ENCODE measurements around the gene MARCHF3. TPM values are rescaled to one million over a fixed set of nuclear protein-coding genes. Genes with fewer than 3 reads are reported as not detected.

Gene MARCHF3
- polyA plus RNA-seq, 3 donors, result 2.8 to 37.9 (median 29.9) TPM

DNA sequence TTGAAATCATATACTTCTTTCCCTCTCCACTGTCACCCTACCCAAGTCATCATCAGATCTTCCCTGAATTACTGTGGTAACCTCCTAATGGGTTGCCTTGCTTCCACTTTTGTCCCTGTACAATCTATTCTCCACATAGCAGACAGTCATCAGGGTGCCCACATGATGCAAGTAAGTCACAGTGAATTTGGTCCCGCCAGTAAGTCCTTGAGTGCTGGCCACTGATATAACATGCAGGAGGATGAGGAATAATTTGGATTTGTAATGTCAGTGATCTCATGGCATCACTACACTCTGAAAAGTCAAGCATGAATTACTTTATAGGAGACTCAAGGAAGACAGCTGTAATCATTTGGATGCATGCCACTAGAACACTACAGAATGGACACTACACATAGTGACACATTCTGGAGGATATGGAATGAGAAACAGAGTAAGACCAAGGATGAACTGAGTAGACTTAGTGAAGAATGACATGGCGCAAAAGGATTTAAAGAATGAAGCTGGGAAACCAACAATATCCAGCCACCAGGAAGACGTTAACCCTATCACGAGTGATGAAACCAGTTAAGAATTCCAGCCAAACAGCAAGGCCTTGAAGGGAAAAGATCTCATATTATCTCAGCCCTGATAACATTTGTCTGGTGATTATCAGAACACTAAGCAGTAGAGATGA lies 28.6 kb downstream of the MARCHF3 start:
- no peak overlapping the region for H3K27ac ChIP-seq (ENCODE audit: low read depth, low read length)
- WGBS, 3 donors, result 61 to 78% (median 71%) methylated on average over 4 of the region's 4 CpGs

DNA sequence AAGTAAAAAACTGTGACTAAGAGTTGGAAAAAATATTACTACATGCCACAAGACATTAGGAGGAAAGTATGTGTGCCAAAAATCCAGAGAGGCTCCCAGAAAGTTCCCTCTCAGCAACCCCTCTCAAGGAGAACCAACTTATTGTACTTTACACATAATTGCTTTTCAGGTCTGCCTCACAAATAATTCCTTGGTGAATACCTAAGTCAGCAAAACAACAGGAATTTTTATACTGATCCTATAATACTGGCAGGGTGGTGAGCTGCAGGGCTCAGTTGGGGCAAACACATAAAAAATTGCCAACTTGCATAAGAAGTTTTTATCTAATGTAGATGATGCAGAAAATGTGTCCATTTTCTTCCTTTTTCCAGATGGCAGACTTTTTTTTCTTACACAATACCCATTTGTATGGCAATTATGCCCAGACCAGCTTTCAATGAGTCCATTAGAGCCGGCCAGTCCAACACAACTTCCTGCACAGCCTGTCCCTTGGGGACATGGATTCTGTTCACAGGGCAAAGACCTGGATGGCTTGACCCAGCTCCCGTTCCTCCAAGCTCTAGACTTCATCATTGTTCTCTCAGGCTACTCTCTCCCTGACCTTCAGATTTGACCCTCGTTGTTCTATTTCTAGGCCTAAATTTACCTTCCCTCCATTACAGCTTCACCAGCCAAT lies 31.3 kb downstream of the MARCHF3 start:
- 69 to 77% (median 76%) methylated on average over 3 of the region's 3 CpGs for WGBS, 3 donors
- H3K27ac ChIP-seq (ENCODE audit: low read depth, low read length), result no peak overlapping the region

DNA sequence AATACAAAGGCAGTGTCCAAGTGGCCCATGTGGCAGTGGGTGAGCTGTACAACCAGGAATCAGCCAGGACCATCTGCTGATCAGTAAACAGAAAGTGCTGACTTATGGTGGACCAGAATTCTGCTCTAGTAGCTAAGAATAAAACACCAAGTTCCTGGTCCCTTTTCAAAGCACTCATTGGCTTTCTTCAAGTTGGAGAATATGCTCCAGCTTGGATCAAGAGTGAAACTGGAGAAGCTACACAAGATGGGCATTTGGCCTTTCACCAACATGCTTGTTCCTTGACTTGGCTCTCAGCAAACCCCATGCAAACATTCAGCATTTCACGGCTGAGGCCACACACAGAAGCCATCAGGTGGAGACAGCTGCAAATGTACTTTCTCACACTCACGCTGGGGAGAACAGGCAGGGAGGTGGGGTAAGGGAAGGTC lies 32.1 kb downstream of the MARCHF3 start:
- 17 to 72% (median 65%) methylated on average over 2 of the region's 2 CpGs for WGBS, 3 donors
- no peak overlapping the region for H3K27ac ChIP-seq (ENCODE audit: low read depth, low read length)

DNA sequence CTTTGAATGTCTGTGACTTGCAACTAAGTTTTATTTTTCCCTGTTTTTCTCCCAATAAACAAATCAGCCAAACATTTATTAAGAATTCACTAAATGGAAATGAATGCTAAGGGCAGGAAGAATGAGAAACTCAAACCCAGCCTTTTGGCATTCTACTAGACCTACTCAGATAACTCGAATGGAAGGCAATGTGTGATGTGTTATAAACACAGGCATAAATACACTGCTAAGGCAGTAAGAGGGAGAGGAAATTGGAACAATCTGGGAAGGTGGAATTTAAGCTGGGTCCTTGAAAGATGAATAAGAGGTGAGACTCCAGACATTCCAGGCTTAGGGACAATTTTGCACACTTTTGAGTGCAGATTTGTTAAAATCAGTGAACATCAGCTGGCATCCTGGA lies 34.7 kb downstream of the MARCHF3 start:
- 62 to 71% (median 63%) methylated on average over 1 of the region's 1 CpG for WGBS, 3 donors
- no peak overlapping the region for H3K27ac ChIP-seq (ENCODE audit: low read depth, low read length)

DNA sequence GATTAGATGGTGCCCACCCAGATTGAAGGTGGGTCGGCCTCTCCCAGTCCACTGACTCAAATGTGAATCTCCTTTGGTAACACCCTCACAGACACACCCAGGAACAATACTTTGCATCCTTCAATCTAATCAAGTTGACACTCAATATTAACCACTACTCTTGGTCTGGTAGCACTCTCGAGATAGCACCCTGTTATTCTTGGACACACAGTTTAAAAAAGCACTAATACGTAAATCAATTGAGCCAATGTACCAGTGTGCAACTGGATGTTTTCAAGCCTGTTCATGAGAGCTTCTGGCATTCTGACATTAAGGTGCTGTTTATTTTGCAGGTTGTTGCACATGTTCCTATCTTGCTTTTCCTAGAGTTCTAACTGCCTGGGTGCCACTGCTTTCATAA lies 35.3 kb downstream of the MARCHF3 start:
- 57 to 97% (median 93%) methylated on average over 3 of the region's 3 CpGs for WGBS, 3 donors

DNA sequence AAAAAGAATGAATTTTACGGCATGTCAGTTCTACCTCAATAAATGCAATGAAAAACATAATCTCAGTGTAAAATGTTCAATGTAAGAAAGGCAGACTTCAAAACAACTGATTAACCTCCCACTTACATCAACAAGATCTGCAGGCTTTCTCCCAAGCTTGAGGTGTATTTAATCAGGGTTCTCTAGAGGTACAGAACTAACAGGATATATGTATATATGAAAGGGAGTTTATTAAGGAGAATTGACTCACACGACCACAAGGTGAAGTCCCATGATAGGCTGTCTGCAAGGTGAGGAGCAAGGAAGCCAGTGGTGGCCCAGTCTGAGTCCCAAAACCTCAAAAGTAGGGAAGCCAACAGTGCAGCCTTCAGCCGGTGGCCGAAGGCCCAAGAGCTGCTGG lies 35.9 kb downstream of the MARCHF3 start:
- 74 to 86% (median 84%) methylated on average over 4 of the region's 4 CpGs for WGBS, 3 donors

More for the DNA sequence above, 35.3 kb downstream of the MARCHF3 start:
- H3K27ac ChIP-seq (ENCODE audit: low read depth, low read length), result no peak overlapping the region

DNA sequence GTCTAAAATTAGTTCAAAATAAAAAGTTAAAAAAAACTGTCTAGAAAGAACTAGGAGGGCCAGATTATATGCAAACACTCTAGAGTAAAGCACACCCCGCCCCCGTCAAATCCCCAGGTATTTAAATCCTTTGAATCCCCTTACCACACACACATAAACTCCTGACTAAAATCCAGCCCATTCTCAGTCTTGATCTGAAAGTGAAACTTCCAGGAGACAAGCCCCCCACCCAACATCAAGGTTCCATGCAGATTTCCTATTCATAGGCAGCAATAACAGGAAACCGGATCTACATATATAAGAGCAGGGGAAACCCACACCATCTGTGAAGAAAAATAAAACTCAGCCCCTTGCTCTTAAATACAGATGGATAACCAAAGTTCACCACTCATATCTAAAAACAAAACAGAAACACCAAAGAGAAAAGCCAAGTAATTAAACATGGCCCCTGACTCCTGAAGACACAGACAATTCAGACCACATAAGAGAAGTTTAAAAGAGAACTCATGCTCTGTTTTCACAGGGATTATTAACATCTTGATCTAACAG lies 42.3 kb downstream of the MARCHF3 start:
- 50 to 76% (median 65%) methylated on average over 3 of the region's 3 CpGs for WGBS, 3 donors
- H3K27ac ChIP-seq (ENCODE audit: low read depth, low read length), result no peak overlapping the region

More for the DNA sequence above, 35.9 kb downstream of the MARCHF3 start:
- no peak overlapping the region for H3K27ac ChIP-seq (ENCODE audit: low read depth, low read length)

DNA sequence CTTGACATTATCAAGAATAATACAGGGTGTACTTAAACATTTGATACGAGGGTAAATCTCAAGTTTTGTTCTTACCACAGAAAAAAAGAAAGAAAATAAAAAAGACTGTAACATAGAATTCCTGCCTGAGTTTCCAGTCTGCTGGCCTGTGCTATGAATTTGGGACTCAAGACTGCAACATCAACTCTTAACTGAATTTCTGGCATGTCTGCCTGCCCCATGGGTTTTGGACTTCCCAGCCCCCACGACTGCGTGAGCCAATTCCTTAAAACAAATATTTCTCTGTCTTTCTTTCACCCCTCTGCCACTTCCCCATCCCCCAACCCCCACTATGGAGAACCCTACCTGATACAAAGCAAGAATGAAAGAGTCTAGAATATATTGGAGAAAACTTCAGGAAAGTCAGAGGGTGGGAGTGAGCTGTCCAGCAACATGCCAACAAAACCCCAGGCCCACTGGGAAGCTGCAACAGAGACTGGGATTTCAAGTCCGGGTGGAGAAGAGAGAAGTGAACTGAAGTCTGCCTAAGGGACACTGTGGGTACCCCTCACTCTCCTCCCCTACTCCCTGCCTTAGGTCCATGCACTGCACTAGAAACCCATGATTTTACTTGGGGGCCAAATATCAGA lies 43.0 kb downstream of the MARCHF3 start:
- no peak overlapping the region for H3K27ac ChIP-seq (ENCODE audit: low read depth, low read length)
- 54 to 65% (median 62%) methylated on average over 4 of the region's 4 CpGs for WGBS, 3 donors

DNA sequence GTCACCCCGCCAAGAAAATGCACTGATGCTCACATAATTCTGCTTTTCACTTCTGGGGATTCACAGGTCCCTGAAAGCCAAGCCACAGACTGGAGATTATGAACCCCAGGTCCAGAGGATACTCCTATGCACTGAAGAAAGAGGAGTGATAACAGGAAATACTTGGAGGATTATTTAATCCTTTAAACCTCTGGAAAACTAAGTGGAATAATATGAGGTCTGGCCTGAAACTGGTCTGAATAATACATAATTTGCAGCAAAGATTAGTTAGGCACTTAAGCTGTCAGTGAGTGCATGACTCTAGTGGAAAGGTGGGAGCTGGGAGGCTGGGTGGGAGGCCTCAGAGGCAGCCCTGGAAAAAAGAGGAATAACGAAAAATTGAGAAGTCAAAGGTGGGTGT lies 45.7 kb downstream of the MARCHF3 start:
- WGBS, 3 donors, result 58 to 89% (median 73%) methylated on average over 2 of the region's 2 CpGs
- H3K27ac ChIP-seq (ENCODE audit: low read depth, low read length), result no peak overlapping the region

DNA sequence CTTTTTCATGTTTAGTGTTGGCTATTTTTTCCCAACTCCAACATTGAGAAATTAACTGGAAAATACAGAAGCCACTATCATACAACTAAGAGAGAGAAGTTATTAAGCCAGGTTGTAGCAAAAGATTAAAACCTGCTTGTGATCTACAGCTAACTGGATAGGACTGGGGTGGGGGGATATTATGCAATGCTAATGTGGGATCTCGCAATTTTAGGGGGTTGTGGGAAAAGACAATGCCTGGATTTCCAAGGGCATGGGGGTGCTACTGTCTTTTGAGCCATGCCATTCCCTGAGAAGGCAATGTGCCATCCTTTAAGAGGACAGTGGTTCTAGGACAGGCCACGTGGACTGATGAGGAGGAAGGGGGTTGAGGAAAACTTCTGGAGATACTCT lies 46.5 kb downstream of the MARCHF3 start:
- H3K27ac ChIP-seq (ENCODE audit: low read depth, low read length), result no peak overlapping the region
- 78 to 98% (median 89%) methylated on average over 2 of the region's 2 CpGs for WGBS, 3 donors

DNA sequence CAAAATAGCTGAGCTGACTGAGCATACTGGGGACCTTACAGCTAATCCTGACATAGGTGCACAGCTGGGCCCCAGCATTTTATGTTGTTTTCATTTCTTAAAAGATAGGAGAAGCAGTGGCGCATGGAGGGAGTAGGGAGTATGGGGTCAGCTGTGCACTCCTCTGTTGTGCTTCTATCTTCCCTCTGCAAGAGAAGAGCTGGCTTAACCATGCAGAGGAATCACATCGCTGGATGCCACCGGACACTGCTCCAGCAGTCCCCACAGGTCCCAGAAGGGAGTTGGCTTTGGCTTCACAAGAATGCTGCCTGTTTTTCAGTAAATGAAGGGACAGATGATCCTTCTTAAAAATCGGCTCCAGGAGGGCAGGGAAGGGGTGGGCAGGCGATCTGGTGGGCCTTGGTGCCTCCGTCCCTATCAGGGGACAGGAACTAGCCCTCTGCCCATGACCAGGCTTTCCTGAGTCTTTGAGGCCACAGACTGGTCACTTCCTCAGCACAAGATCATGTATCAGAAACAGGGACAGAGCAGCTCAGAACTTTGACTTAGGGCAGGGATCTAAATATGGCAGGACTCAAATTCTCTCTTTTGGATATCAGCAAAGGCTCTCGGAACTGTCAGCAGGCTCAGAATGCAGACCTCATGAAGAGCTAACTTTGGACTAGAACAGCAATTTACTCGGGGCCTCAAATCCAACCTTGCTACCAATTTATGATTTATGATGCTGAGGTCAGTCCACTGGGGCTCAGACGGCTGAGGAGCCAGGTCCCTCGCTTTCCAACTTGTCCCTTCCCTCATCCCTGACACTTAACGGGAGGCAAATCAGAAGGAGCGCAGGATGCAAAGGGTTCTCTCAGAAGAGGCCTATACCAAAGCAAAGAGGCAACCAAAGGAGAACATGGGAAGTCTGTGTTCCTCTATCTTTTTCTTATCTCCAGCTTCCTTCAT lies 47.2 kb downstream of the MARCHF3 start:
- no peak overlapping the region for H3K27ac ChIP-seq (ENCODE audit: low read depth, low read length)
- 76 to 87% (median 78%) methylated on average over 12 of the region's 12 CpGs for WGBS, 3 donors

DNA sequence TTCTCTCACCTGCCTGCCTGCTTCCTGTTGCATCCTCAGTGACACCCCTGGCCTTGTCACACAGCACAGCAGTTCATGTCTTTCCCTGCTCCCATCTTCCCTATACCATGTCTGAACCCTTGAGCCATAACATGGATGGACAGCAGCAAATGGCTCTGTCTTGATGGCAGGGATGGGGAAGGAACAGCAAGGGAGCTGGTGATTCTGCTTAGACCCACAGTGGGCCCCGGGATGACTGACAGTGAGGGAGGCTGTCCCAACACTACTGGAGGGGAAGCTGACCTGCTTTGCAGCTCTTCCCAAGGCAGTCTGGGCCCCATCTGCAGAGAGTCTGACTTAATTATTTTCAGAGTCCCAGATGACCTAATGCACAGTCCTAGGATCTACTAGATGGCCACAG lies 48.2 kb downstream of the MARCHF3 start:
- 86 to 90% (median 89%) methylated on average over 1 of the region's 1 CpG for WGBS, 3 donors
- no peak overlapping the region for H3K27ac ChIP-seq (ENCODE audit: low read depth, low read length)

DNA sequence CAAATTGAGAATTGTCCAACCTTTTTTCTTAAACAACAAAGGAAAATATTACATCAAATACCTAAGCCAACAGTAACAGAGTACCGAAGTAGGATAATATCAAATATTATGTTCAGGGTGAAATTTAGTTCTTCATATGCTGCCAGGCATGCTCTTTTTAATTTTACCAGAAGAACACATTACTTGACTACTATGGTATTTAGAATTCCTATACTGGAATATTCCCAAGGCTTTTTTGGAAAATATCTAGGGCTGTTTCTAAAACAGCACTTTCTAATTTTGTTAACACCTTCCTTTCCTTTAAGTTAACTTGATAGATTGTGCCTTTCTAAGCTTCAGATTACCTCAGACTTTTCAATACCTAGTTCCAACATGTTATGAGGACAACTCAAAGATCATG lies 48.7 kb downstream of the MARCHF3 start:
- no peak overlapping the region for H3K27ac ChIP-seq (ENCODE audit: low read depth, low read length)
- 57 to 87% (median 62%) methylated on average over 1 of the region's 1 CpG for WGBS, 3 donors

DNA sequence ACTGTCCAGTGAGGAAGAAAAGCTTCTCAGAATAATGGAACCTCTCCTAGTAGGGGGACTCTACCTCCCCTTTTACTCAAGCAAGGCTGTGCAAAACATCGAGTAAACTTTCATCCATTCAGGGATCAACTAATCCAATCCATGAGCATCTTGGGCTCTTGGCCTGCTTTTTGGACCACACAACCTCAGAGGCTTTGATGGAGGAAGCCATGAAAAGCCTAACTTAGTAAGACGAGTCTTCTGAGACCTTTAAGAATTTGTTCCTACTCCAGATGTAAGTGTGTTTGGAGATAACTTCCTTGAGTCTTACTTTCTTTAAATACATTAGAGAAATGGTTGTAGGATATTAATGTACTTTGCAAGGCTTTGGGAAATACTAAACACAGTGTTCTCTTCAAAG lies 49.1 kb downstream of the MARCHF3 start:
- WGBS, 3 donors, result 85 to 89% (median 88%) methylated on average over 2 of the region's 2 CpGs
- no peak overlapping the region for H3K27ac ChIP-seq (ENCODE audit: low read depth, low read length)

DNA sequence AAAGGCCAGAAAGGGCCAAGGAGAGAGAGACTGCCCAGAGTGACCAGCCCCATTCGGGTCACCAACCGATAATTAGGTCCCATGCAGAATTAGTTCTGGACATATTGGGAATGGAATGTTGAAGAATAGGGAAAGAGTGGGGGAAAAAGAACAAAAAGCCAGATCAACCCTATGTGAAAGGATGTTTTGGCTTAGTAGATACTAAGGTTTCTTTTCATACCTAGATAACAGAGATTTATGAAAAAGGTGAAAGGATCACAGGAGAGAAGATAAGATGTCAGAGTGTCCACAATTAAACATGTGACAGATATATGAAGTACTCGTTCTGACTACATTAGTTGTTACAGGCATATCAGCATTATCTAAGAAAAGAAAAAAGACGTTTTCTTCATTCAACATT lies 52.1 kb downstream of the MARCHF3 start:
- WGBS, 3 donors, result 76 to 91% (median 87%) methylated on average over 4 of the region's 4 CpGs
- H3K27ac ChIP-seq (ENCODE audit: low read depth, low read length), result no peak overlapping the region

DNA sequence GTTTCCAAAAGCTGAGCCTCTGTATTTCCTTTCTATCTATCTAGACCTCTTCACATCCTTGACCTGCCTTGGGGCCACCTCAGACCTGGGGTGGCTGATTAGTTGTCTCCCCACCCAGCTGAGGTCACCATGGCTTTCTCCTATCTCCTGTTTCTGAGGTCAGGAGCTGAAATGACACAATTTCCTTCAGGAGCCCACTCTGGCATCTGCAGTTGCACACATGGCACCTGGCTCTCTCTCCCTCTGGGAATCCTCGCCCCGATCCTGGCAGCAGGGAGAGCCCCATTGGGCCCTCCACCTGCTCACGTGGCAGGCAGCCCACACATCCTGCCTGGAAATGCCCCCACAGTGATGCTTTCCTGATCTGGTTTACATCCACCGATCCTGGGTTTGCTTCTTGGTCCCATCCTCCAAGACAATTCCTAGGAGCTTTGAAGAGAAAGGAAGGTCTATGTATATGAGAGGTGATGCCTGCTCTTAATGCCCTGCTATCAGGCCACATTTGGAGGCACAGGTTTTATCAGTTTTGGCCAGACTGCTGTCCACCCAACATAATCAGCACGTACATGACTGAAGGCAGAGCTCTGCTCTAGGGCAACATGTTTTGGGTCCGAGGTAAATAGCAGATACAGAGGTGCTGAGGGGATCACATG lies 53.7 kb downstream of the MARCHF3 start:
- WGBS, 3 donors, result 76 to 88% (median 87%) methylated on average over 6 of the region's 6 CpGs
- no peak overlapping the region for H3K27ac ChIP-seq (ENCODE audit: low read depth, low read length)

DNA sequence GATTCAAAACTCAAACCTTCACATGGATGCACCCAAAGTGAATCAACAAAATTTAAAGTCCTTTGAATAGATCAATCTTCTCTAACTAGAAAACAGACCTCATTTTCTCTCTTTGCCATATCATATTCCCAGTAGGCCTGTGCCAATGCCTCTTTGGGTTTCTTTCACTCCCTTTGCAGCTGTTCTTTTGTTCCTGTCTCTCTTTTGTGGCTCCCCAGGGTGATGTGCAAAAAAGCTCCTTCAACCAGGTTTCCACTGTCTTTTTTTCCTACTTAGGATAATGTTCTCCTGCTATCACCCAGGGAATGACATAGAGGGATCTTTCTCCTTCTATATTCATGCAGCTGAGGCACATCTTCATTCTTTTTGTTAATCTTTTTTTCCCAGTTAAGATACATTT lies 54.6 kb downstream of the MARCHF3 start:
- no peak overlapping the region for H3K27ac ChIP-seq (ENCODE audit: low read depth, low read length)

DNA sequence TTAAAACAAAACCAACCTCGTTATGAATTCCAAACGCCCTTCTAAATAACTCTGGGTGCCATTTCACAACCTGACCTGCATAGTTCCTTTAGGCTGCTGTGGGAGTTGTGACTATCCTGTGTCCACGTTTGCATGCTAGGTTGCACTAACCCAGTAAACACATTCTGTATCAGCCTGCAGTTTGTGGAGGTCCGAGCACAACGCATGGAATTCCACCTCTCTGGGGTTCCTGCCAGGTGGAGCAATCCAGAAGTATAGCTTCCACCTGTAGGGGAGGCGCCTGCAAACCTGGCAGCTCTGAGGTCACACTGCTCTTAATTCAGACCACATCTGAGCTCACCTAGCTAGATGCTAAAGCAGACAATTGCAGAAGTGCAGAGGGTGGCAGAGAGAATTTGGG lies 57.2 kb downstream of the MARCHF3 start:
- WGBS, 3 donors, result 69 to 86% (median 77%) methylated on average over 6 of the region's 6 CpGs
- H3K27ac ChIP-seq (ENCODE audit: low read depth, low read length), result no peak overlapping the region
